IMR-90 (cell line): ENCODE measurements around the gene LLGL2. TPM values are rescaled to one million over a fixed set of nuclear protein-coding genes. Genes with fewer than 3 reads are reported as not detected.

ENCODE experiments used
- ATAC-seq: fragments of 200-7000 bp; cut with Tn5 transposase; 2 replicates; pipeline ENCODE4 v1.9.1; 2020; ENCODE audit warnings: low read depth, mild to moderate bottlenecking, moderate library complexity
- BruUV-seq: library from RNA; stranded (reverse); fragments of 400-500 nt; replicated peaks from 2 replicates; lab custom pipeline; 2021; lab: Mats Ljungman, UMichigan
- CTCF ChIA-PET: fragments of 300-600 bp; formaldehyde crosslinking; extraction: SDS; loops from one replicate; lab custom pipeline; 2021; ENCODE audit warnings: antibody characterized with exemption; lab: Yijun Ruan, JAX
- POLR2A ChIA-PET: fragments of 300-600 bp; sonication (Branson Sonifier 250); formaldehyde crosslinking; loops from one replicate; lab custom pipeline; 2022; ENCODE audit warnings: antibody characterized with exemption; ENCODE audit not compliant: unreplicated experiment; lab: Charles Lee
- DNase-seq: peaks from one replicate; pipeline ENCODE4 v3.0.0; 2013
- H2AFZ ChIP-seq: replicated peaks from 2 replicates; pipeline ENCODE3; 2013; ENCODE audit warnings: low read length, mild to moderate bottlenecking; ENCODE audit not compliant: poor library complexity
- H2AK5ac ChIP-seq: 2 replicates; pipeline ENCODE4 v1.6.1; 2013; ENCODE audit warnings: low read depth, low read length, inconsistent platforms
- H2AK9ac ChIP-seq: replicated peaks from 2 replicates; pipeline ENCODE3; 2013; ENCODE audit warnings: mild to moderate bottlenecking, low read depth, low read length, moderate library complexity; ENCODE audit not compliant: poor library complexity
- H2BK120ac ChIP-seq: 2 replicates; pipeline ENCODE4 v1.6.1; 2013; ENCODE audit warnings: low read depth, low read length, inconsistent platforms
- H2BK15ac ChIP-seq: 3 replicates; pipeline ENCODE4 v1.6.1; 2013; ENCODE audit warnings: low read depth, low read length, inconsistent platforms
- H2BK20ac ChIP-seq: 2 replicates; pipeline ENCODE4 v1.6.1; 2013; ENCODE audit warnings: low read depth, mild to moderate bottlenecking, inconsistent platforms, low read length, moderate library complexity
- H2BK5ac ChIP-seq: 2 replicates; pipeline ENCODE4 v1.6.1; 2013; ENCODE audit warnings: mild to moderate bottlenecking, low read depth, low read length, inconsistent platforms; ENCODE audit not compliant: poor library complexity, severe bottlenecking
- H3K14ac ChIP-seq: replicated peaks from 2 replicates; pipeline ENCODE4 v1.6.1; 2013; ENCODE audit warnings: low read depth, low read length, inconsistent platforms
- H3K18ac ChIP-seq: 2 replicates; pipeline ENCODE4 v1.6.1; 2013; ENCODE audit warnings: low read depth, low read length, control low read depth
- H3K23ac ChIP-seq: 2 replicates; pipeline ENCODE4 v1.6.1; 2013; ENCODE audit warnings: low read depth, low read length, inconsistent platforms
- H3K27ac ChIP-seq: 2 replicates; pipeline ENCODE4 v1.5.1; 2013; ENCODE audit warnings: mild to moderate bottlenecking, control low read depth, low read length; ENCODE audit not compliant: insufficient read depth
- H3K27me3 ChIP-seq: 2 replicates; pipeline ENCODE4 v1.6.1; 2013; ENCODE audit warnings: low read length; ENCODE audit not compliant: control insufficient read depth, insufficient read depth
- H3K36me3 ChIP-seq: 2 replicates; pipeline ENCODE4 v1.6.1; 2013; ENCODE audit warnings: low read length, mixed read lengths; ENCODE audit not compliant: control insufficient read depth, insufficient read depth
- H3K4ac ChIP-seq: 2 replicates; pipeline ENCODE4 v1.6.1; 2013; ENCODE audit warnings: low read depth, low read length, inconsistent platforms
- H3K4me1 ChIP-seq: 2 replicates; pipeline ENCODE4 v1.6.1; 2013; ENCODE audit warnings: low read length, mixed read lengths; ENCODE audit not compliant: control insufficient read depth, insufficient read depth
- H3K4me2 ChIP-seq: 2 replicates; pipeline ENCODE4 v1.6.1; 2013; ENCODE audit warnings: low read depth, mild to moderate bottlenecking, control low read depth, low read length, moderate library complexity
- H3K4me3 ChIP-seq: 2 replicates; pipeline ENCODE4 v1.5.1; 2013; ENCODE audit warnings: low read depth, mild to moderate bottlenecking, control low read depth, low read length, moderate library complexity; ENCODE audit not compliant: insufficient read depth
- H3K56ac ChIP-seq: 2 replicates; pipeline ENCODE4 v1.6.1; 2013; ENCODE audit warnings: low read length, inconsistent platforms; ENCODE audit not compliant: insufficient read depth; ENCODE audit errors: extremely low read depth
- H3K79me1 ChIP-seq, 2 experiments: 2 replicates each; pipeline ENCODE4 v1.6.1; 2013; ENCODE audit warnings: low read length in 2 of 2, inconsistent platforms in 1 of 2, low read depth in 1 of 2
- H3K9ac ChIP-seq: 2 replicates; pipeline ENCODE4 v1.6.1; 2013; ENCODE audit warnings: low read depth, low read length, control low read depth
- H3K9me1 ChIP-seq: 2 replicates; pipeline ENCODE4 v1.6.1; 2013; ENCODE audit warnings: low read length, inconsistent platforms; ENCODE audit not compliant: insufficient read depth
- H3K9me3 ChIP-seq: 2 replicates; pipeline ENCODE4 v1.6.1; 2013; ENCODE audit warnings: low read length; ENCODE audit not compliant: control insufficient read depth, insufficient read depth
- H4K20me1 ChIP-seq: 2 replicates; pipeline ENCODE4 v1.6.1; 2013; ENCODE audit warnings: low read length, inconsistent platforms; ENCODE audit not compliant: insufficient read depth
- H4K5ac ChIP-seq: 2 replicates; pipeline ENCODE4 v1.6.1; 2013; ENCODE audit warnings: mild to moderate bottlenecking, low read depth, low read length, control low read depth
- H4K8ac ChIP-seq, 2 experiments: 2 replicates each; pipeline ENCODE4 v1.6.1; 2013; ENCODE audit warnings: low read depth in 2 of 2, low read length in 2 of 2, control low read depth in 1 of 2, inconsistent platforms in 1 of 2
- H4K91ac ChIP-seq: 2 replicates; pipeline ENCODE4 v1.6.1; 2013; ENCODE audit warnings: low read depth, low read length, inconsistent platforms; ENCODE audit not compliant: insufficient read depth
- BHLHE40 ChIP-seq: fragments of 150-350 bp; IDR thresholded peaks from 2 replicates; pipeline ENCODE4 v1.6.1; 2016; ENCODE audit warnings: mild to moderate bottlenecking, low read depth, low read length
- CEBPB ChIP-seq: IDR thresholded peaks from 2 replicates; pipeline ENCODE4 v1.6.1; 2012; ENCODE audit warnings: low read depth, low read length, improper control_type of control experiment
- CHD1 ChIP-seq: IDR thresholded peaks from 2 replicates; pipeline ENCODE4 v1.6.1; 2012; ENCODE audit warnings: low read depth, low read length, improper control_type of control experiment
- CTCF ChIP-seq: conservative IDR thresholded peaks from 2 replicates; pipeline ENCODE4 v1.5.1; 2012; ENCODE audit warnings: mild to moderate bottlenecking, low read depth, low read length, improper control_type of control experiment
- ELK1 ChIP-seq: fragments of 150-350 bp; IDR thresholded peaks from 2 replicates; pipeline ENCODE4 v1.6.1; 2016; ENCODE audit warnings: low read depth, mild to moderate bottlenecking, low read length, moderate library complexity, borderline replicate concordance
- FOS ChIP-seq: fragments of 150-350 bp; IDR thresholded peaks from 2 replicates; pipeline ENCODE4 v1.6.1; 2016; ENCODE audit warnings: low read depth, low read length
- MAFK ChIP-seq: IDR thresholded peaks from 2 replicates; pipeline ENCODE4 v1.6.1; 2012; ENCODE audit warnings: low read depth, low read length, improper control_type of control experiment
- MAZ ChIP-seq: IDR thresholded peaks from 2 replicates; pipeline ENCODE4 v1.6.1; 2012; ENCODE audit warnings: low read depth, mild to moderate bottlenecking, low read length, improper control_type of control experiment, moderate library complexity, borderline replicate concordance
- MXI1 ChIP-seq: IDR thresholded peaks from 2 replicates; pipeline ENCODE4 v1.6.1; 2012; ENCODE audit warnings: low read depth, mild to moderate bottlenecking, low read length, moderate library complexity, borderline replicate concordance
- NFE2L2 ChIP-seq: fragments of 150-350 bp; IDR thresholded peaks from 2 replicates; pipeline ENCODE4 v1.6.1; 2016; ENCODE audit warnings: low read depth, mild to moderate bottlenecking, low read length
- POLR2A ChIP-seq: IDR thresholded peaks from 2 replicates; pipeline ENCODE4 v1.6.1; 2012; ENCODE audit warnings: mild to moderate bottlenecking, low read depth, low read length
- RAD21 ChIP-seq: IDR thresholded peaks from 2 replicates; pipeline ENCODE4 v1.6.1; 2012; ENCODE audit warnings: low read length, improper control_type of control experiment
- RCOR1 ChIP-seq: IDR thresholded peaks from 2 replicates; pipeline ENCODE4 v1.6.1; 2012; ENCODE audit warnings: mild to moderate bottlenecking, low read length, improper control_type of control experiment; ENCODE audit not compliant: insufficient replicate concordance
- RFX5 ChIP-seq: IDR thresholded peaks from 2 replicates; pipeline ENCODE4 v1.8.0; 2012; ENCODE audit warnings: low read depth, mild to moderate bottlenecking, low read length, moderate library complexity
- SMC3 ChIP-seq: fragments of 150-350 bp; IDR thresholded peaks from 2 replicates; pipeline ENCODE4 v1.6.1; 2016; ENCODE audit warnings: low read depth, mild to moderate bottlenecking, antibody characterized with exemption, low read length, moderate library complexity
- USF2 ChIP-seq: fragments of 150-350 bp; IDR thresholded peaks from 2 replicates; pipeline ENCODE4 v1.6.1; 2017; ENCODE audit warnings: mild to moderate bottlenecking, antibody characterized with exemption, low read length, low read depth
- WGBS, 2 experiments: methylation state at CpG; one replicate each; pipeline versions ENCODE4 v1.1.5 to v1.1.7; 2013; ENCODE audit warnings: missing lambda C conversion rate in 2 of 2; ENCODE audit not compliant: insufficient read length in 1 of 2; ENCODE audit errors: extremely low coverage in 2 of 2; 5-methylcytosine and 5-hydroxymethylcytosine counted together
- dilution Hi-C: fragments of 300-500 bp; cut with HindIII; formaldehyde crosslinking; loops from one replicate; pipeline ENCODE4 v1.14.3; 2018; ENCODE audit warnings: low sequenced_read_pairs; ENCODE audit not compliant: unreplicated experiment
- in situ Hi-C: fragments of 300-500 bp; cut with MboI; formaldehyde crosslinking; loops from 3 replicates; pipeline ENCODE4 v1.14.3; 2019; ENCODE audit warnings: low sequenced_read_pairs, inconsistent platforms, mixed read lengths
- intact Hi-C: fragments of 100-400 bp; cut with micrococcal nuclease; formaldehyde crosslinking; loops from 2 replicates; pipeline ENCODE4 v1.10.0; 2022
- polyA plus RNA-seq, 3 experiments: library from polyadenylated mRNA; depleted of rRNA; stranded (reverse); fragments of >200 nt; gene quantifications; 2 replicates each; pipeline ENCODE4 v1.2.3, GENCODE V29; 2012; ENCODE audit warnings: low replicate concordance in 1 of 3
- total RNA-seq: library from RNA; depleted of rRNA; stranded (reverse); fragments of >200 nt; gene quantifications from 2 replicates; pipeline ENCODE4 v1.2.3, GENCODE V29; 2012

LLGL2 gene
- total and polyA plus RNA-seq, 2 of the 4 experiments (the other 2 are of a cell fraction), result 0.54 to 0.72 TPM

DNA sequence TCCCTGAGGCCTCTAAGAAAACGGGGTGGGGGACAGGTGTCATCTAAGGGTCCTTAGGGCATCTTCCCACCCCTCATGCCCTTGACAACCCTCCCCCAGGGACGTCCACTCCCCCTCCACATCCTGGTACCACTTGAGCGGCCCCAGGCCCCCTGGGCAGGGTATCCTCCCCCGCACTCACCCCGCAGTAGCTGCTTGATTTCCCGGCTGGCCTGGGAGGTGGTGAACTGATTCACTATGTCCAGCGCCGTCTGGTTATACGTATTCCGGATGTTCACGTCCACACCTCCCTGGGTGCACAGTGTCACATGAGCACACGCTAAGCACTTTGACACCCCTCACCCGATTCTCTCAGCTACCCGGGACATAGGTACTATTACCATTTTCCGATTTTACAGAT lies 19.9 kb upstream of the LLGL2 start:
- in situ Hi-C loops, result no loop called here
- Histone ChIP-seq H2BK5ac (no peak overlapping the region), H3K4me3 (no peak overlapping the region), H2AK5ac (no peak overlapping the region), H2BK15ac (no peak overlapping the region), H3K9ac (no peak overlapping the region), H3K9me3 (no peaks in the 10 kb centered on the region), H4K20me1 (peaks cover 16% of the 10 kb centered on the region), H3K9me1 (no peaks in the 10 kb centered on the region), H2AK9ac (no peak overlapping the region), H4K8ac (no peak overlapping the region), H2BK120ac (no peak overlapping the region), H3K18ac (no peak overlapping the region), H3K56ac (no peak overlapping the region), H3K36me3 (peaks cover 36% of the 10 kb centered on the region), H3K4me1 (peaks cover 5% of the 10 kb centered on the region), H2AFZ (no peak overlapping the region), H3K27ac (no peak overlapping the region), H3K79me1 (peaks cover 6 to 24% of the 10 kb centered on the region in 2 experiments), H3K14ac (no peak overlapping the region), H3K4me2 (no peak overlapping the region), H3K4ac (no peak overlapping the region), H4K91ac (no peak overlapping the region), H2BK20ac (no peak overlapping the region), H4K5ac (no peak overlapping the region), H3K27me3 (no peaks in the 10 kb centered on the region), H3K23ac (no peak overlapping the region)
- POLR2A ChIA-PET, result no interaction called here
- BruUV-seq, result no TSS peak
- ATAC-seq (no peak), DNase-seq (no peak)
- intact Hi-C loops, result no loop called here
- no peak for TF ChIP-seq FOS
- TF ChIP-seq CHD1, result no peak
- no peak for TF ChIP-seq RCOR1
- no peak for TF ChIP-seq CTCF
- no peak for TF ChIP-seq ELK1
- no peak for TF ChIP-seq RAD21
- TF ChIP-seq POLR2A, result no peak
- no peak for TF ChIP-seq NFE2L2
- no peak for TF ChIP-seq CEBPB
- no peak for TF ChIP-seq MAFK
- TF ChIP-seq RFX5, result no peak
- no peak for TF ChIP-seq BHLHE40
- TF ChIP-seq USF2, result no peak
- TF ChIP-seq MXI1, result no peak
- TF ChIP-seq MAZ, result no peak
- no peak for TF ChIP-seq SMC3
- dilution Hi-C loops, result no loop called here
- 90% methylated on average over 12 of the region's 15 CpGs; no CpG with 5 or more reads in 1 of the 2 experiments for WGBS, 2 experiments
- CTCF ChIA-PET, result no interaction called here
